NCI-H1417 (cell line): Measurements from ENCODE around the gene PFN1.

Experiments used
- DNase-seq, 3 experiments: peaks; one replicate each; lab custom pipeline; 2025; lab: John Stamatoyannopoulos, UW

The PFN1 gene

GRCh38 chr17:4967539-4968485, 19.5 kb upstream of the PFN1 start, which contains the start of gene SPAG7:
SPAG7 (minus strand) TSS chr17:4967817; CDS start chr17:4967804, 13 bp downstream.
- DNase-seq, result peak; percentile 86 to 97 (median 95)

DNA sequence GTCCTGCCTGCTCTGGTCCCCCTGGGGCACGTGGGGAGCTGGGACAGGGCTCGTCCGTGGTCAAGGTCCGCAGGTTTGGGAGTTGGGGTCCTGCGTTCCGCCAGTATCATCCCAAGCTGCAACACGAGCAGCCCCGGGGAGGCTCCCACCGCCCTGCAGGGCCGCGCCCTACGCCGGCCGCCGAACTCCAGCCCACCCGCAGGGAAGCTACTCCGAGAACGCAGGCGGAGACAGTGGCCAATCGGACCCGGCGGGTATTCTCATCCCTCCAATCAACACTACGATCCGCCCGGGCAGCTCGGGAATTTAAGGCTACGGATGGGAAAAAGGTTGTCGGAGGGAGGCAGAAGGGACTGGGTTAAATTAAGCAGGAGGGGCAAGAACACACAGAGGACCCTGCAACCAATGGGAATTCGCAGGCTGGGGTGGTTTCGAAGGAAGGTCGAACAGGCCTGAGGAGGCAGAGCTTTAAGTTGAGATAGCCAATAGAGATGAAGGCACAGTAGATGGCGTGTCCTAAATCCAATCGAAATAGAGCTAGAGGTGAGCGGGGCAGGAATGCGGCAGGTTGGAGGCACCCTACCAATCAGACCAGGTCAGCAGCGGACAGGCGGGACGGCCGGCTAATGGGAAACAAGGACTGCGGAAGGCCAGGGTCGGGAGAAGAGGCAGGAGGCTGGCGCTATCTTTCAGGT, 18.7 kb upstream of the PFN1 start:
- peak; percentile 89 to 98 (median 95) for DNase-seq

GRCh38 chr17:4965311-4965986, 17.1 kb upstream of the PFN1 start:
- no peak for DNase-seq

DNA sequence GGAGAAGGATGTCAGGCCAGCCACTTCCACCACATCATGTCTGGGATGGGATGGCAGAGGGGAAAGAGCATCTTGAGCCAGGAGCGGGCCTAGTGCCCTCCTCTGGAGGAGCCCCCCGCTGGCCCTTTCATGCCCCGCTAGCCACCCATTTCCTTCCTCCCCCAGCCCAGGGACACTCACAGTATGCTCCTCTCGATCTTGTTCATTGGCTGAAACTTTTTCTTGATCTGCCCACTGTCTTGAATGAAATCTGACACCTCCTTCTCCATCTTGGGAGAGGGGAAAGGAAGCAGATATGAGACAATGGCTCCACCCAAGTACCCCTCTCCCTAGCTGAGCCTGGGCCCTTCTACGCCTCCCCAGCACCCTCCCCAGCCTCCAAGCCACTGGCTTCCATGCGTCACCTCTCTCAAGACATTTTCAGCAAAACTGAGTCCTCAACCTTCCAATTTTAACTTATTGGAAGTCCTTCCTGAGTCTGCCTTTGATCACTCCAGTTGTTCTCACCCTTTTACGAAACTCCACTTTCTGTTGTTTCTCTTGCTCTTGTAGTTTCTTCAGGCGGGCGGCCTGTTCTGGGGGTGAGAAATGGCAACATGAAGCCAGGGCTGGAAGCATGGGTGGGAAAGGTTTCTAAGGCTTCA, 12.1 kb upstream of the PFN1 start:
- DNase-seq, result no peak

- DNase-seq, result no peak
Observed at GRCh38 chr17:4959261-4959965, 11.1 kb upstream of the PFN1 start.

- DNase-seq, result no peak
Observed at GRCh38 chr17:4958102-4958501, 9.8 kb upstream of the PFN1 start.

DNA sequence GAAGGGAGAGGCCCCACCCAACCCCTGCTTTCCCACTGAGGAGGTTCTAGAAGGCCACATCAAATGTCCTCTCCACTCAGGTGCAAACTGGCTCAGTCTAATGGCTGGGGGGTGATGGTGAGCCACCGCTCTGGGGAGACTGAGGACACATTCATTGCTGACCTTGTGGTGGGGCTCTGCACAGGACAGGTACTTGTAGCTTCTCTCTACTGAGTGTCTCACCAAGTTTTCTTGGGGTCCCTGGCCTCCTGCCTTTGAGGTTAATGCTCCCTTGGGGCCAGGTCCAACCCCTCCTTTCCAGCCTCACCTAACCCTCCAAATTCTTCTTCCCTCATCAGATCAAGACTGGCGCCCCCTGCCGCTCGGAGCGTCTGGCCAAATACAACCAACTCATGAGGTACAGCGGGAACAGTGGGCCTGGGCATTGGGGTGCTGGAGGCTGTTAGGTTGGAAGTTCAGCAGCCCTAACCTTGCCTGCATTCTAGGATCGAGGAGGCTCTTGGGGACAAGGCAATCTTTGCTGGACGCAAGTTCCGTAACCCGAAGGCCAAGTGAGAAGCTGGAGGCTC, 8.2 kb upstream of the PFN1 start:
- no peak for DNase-seq

GRCh38 chr17:4955091-4955490, 6.8 kb upstream of the PFN1 start:
- DNase-seq, result no peak

- DNase-seq, result no peak
Observed at GRCh38 chr17:4953451-4953961, 5.2 kb upstream of the PFN1 start.

GRCh38 chr17:4951486-4951885, 3.2 kb upstream of the PFN1 start:
- DNase-seq, result no peak

GRCh38 chr17:4950746-4951204, 2.4 kb upstream of the PFN1 start, which contains the start of gene ENO3:
ENO3 (plus strand) TSS chr17:4951119; CDS start chr17:4951830, 711 bp downstream.
- peak; percentile 24 to 68 (median 42) for DNase-seq

DNA sequence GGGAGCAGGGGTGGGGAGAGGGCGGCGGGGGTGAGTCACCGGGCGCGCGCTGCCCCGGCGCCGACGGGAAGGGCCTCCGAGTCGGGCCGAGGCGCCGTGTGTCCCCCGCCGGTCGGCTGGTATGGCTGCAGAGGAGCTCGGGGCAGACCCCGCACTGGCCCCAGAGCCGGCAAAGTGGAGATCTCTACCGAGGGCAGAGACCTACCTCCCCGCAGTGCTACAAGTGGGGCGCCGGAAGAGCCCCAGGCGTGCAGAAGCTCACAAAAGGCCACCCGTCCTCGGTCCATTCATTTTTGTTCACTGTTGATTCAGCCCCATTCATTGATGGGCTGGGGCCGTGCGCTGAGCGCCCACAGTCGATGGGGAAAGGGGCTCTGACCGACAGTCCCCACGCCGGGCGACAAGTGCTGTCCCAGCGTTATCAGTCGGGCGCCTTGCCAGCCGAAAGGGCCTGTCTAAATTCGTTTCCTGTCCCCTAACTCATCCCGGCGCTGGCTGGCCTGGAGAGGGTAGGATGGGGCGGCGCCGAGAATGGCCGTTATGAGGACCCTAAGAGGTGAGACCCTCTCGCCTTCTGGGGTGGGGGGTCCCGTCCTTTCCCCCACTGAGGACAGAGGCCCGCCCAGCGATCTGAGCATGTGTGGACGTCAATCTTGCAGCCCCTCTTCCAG, 1.9 kb upstream of the PFN1 start:
- peak in 1 of 3 experiments; percentile 51 for DNase-seq

DNA sequence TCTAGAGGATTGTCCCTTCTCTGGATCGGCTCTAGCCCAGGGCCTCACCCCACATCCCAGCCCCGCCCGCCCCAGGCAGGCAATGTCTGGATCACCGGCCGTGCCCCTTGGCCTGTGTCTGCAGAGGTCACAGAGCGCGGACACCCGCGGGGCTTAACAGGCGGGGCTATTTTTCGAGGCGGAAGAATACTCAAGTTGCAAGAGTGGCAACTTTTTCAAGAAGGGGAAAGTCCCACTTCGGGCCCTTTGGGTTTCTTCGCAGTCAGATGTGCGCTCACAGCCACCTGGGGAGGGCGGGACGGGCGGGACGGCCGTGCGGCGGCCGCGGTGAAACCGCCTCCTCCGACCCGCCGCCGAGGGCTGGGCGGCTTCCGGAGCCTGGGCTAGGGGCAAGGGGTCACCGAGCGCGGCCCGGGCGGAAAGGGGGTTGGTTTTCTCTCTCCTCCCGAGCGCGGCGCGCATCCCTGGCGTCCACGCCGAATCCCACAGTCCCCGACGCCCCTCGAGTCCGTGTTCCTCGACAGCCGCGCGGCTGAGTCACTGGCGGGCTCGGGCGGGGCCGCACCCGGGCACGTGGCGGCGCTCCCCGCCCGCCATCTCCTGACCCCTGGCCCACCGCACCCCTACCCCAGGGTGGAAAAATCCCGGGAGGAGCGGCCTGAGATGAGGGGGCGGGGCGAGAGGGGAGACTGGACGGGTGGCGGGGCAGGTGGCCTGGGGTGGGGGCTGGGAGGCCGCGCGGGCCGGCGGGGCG, 1.2 kb upstream of the PFN1 start:
- peak; percentile 30 to 69 (median 60) for DNase-seq

DNA sequence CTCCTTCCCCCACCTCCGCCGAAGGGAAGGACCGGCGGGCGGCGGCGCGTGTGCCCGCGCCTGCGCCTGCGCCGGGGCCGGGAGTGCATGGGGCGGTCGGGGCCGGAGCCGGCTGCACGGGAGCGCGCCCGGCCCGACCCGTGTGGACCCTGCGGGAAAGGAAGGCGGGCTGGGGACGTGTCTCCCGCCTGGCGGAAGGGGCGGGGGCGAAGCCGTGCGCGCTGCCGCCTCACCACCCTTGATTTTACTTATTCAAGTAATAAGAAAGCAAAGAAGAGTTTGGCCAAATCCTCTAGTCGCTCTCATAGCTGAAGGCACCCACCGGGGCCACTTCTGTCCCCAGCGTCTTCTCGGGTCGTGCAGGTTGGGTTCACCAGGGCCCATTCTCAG, 596 bp upstream of the PFN1 start:
- peak; percentile 63 to 80 (median 75) for DNase-seq

DNA sequence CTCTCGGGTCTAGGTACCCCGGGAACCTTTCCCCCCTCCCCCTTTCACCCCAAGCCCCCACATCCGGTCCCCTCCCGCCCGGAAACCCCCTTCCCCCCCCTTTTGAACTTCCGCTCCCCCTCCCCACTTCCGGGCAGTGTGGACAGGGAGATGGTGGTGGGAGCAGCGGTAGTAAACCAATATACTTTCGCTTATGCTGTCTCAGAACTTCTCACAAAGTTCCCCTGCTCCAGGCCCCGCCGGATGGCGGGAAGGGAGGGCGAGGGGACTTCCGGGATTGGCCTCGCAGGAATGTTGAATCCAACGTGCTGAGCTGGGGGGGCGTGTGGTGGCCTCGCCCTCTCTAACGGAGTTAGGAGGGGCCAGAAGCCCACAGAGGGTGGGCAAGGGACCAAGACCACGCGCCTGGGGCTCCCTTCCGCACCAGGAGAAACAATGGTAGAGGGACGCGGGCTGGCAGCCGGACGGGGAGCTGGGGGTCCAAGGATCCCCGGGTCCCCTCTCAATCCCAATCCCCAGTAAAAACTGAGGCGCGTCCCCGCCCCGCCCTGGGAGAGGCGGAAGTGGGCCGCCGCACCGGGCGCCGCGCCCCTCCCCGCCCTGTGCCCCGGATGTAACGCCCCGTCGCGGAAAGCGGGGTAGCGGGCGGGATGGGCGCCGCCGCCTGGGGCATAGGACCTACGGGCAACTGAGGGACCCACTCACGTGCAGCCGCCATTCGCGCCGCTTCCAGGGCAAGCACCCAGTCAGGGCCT, 742 bp downstream of the PFN1 start:
- peak in 2 of 3 experiments; percentile 48 to 49 for DNase-seq

DNA sequence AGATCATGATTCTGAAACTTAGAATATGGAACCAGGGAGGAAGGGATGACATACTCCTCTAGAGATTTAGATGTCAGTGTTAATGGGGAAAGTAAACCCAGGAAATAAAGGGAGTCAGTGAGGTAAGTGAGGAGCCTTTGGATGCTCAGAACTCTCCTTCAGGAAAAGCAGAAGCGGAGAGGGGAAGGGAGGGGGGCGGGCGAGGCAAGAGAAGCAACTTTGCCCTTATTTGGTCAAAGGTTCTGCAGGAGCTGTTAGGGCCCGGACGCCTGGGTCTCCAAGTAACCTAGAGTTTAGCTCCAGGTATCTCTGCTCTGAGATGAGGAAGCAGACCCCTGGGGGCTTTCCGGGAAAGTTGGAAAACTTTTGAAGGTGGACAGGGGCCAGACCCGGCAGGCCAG, 1.3 kb downstream of the PFN1 start:
- no peak for DNase-seq

DNA sequence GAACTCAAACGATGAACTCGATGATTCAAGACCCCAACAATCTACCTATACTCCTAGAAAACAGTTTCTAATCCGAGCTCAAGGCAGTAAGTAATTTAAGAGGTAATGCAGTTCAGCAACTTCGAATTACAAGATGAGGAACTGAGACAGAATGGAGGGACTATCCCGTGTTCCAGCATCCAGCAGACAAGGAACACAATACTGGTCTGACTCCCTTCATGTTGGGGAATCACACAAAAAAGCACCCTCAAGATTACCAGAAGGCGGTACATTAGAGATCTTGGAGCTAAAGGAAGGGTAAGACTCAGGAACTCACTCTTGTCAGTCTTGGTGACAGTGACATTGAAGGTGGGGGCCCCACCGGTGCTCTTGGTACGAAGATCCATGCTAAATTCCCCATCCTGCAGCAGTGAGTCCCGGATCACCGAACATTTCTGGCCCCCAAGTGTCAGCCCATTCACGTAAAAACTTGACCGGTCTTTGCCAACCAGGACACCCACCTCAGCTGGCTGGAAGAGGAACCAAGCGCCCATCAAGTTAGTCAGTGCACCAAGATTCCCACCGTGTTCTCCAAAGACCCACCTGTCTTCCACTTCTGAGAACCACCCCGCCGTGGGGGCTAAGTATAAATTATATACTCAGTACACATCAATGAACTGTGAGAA, 1.9 kb downstream of the PFN1 start:
- DNase-seq, result peak in 1 of 3 experiments; percentile 8

- DNase-seq, result no peak
Observed at GRCh38 chr17:4945944-4946280, 2.4 kb downstream of the PFN1 start.
